Activated naive CD8-positive, alpha-beta T cell treated with anti-CD3 and anti-CD28 coated beads, Interleukin-2, amount 10 ng/mL, durations not matched to agents 7 days and 5 days (primary cell): ENCODE data around the gene MT1E. TPM values are rescaled to one million over a fixed set of nuclear protein-coding genes. Genes with fewer than 3 reads are reported as not detected.
"Not testable (repeated sequence)": the region's sequence is repeated elsewhere in the genome, so short reads cannot be mapped to it uniquely, and the experiment has no call there.

Experiments used
- ATAC-seq: fragments of 150-1000 bp; cut with Tn5 transposase; one replicate; pipeline ENCODE4 v1.10.0; 2021; ENCODE audit warnings: low read depth, moderate library complexity
- POLR2A ChIA-PET: fragments of 350-600 bp; sonication (Branson Sonifier 250); formaldehyde crosslinking; loops from one replicate; lab custom pipeline; 2021; ENCODE audit warnings: antibody characterized with exemption; lab: Charles Lee
- DNase-seq: peaks from one replicate; pipeline ENCODE4 v3.0.0; 2021
- H3K27ac Mint-ChIP-seq: one replicate; pipeline ENCODE4 v1.8.0; 2022; ENCODE audit warnings: mild to moderate bottlenecking, mixed read lengths
- H3K27me3 Mint-ChIP-seq: one replicate; pipeline ENCODE4 v1.8.0; 2022; ENCODE audit warnings: mild to moderate bottlenecking, moderate library complexity, mixed read lengths
- H3K36me3 Mint-ChIP-seq: one replicate; pipeline ENCODE4 v1.8.0; 2021; ENCODE audit warnings: mild to moderate bottlenecking, mixed read lengths
- H3K4me1 Mint-ChIP-seq: one replicate; pipeline ENCODE4 v1.8.0; 2021; ENCODE audit warnings: mixed read lengths
- H3K4me3 Mint-ChIP-seq: one replicate; pipeline ENCODE4 v1.8.0; 2022; ENCODE audit warnings: mild to moderate bottlenecking, moderate library complexity, mixed read lengths
- H3K9me3 Mint-ChIP-seq: one replicate; pipeline ENCODE4 v1.8.0; 2021; ENCODE audit warnings: mixed read lengths
- total RNA-seq, 2 experiments: library from RNA; stranded (reverse); gene quantifications; one replicate each; pipeline ENCODE4 v1.2.3, GENCODE V29; 2021

The MT1E gene
- total RNA-seq, 2 experiments from 2014 or later: 32.6 to 36.4 TPM

DNA sequence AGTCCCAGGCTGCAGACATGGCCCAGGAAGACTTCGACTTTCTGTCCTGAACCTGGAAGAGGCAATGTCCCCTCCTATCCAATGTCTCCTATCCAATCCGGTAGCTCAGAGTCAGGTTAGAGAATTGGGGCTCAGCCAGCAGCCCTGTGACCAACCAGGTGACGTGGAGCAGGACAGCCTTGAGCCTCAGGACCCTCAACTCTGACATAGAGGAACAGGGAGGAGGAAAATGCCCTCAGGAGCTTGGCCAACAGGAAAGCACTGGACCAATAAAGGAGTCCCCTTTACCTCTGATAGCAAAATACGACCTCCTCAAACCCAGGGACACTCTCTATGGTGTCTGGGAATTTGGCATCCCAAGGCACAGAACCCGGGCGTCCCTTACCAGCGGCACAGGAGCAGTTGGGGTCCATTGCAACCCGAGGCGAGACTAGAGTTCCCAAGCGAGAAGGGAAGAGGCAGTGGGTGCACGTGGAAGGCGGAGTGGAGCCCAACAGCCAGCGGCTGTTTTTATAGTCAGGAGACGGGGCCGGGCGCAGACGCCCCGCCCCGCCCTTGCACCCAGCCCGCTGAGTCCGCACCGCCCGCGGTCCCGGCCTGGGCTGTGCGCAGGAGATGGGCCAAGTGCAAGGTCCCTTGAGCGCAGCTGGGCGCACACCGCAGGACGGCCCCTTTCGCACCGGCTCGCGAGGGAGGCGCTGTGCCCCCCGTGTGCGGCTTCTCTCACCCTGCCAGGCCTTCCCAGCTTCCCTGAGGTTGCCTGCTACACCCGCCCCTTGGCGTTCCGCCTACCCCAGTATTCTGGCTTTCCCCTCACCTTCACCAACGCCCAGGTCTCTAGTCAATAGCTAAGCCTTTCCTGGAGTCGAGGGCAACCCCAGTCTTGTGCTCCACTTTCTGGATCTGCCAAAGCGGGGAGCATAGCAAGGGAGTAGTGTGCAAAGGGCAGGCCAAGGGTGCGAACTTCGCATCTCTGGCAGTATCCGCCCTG lies 42.3 kb downstream of the MT1E start, which contains the start of gene MT1G:
Gene MT1G, minus strand, starts transcription at position 485 of the 991 bp plus-strand sequence. Its CDS starts 72 bp downstream, at position 413.
- DNase-seq: peak; percentile 71
- no peaks in the 10 kb centered on the region for H3K36me3 Mint-ChIP-seq
- H3K27ac Mint-ChIP-seq: no peak within 1 kb of the TSS
- POLR2A ChIA-PET: interaction anchor here (1.0 to 2.3 kb wide), 7 partner anchors 9 to 60 kb away, joined by 3 to 13 read pairs (median 4); partner anchors contain the start of genes MT1E, MT1F, MT1X and MT2A
- H3K27me3 Mint-ChIP-seq: peaks cover 63% of the 10 kb centered on the region
- H3K4me1 Mint-ChIP-seq: peaks cover 32% of the 10 kb centered on the region
- peak; percentile 75 for ATAC-seq
- H3K9me3 Mint-ChIP-seq: no peaks in the 10 kb centered on the region
- H3K4me3 Mint-ChIP-seq: peak within 1 kb of the TSS; percentile 66

DNA sequence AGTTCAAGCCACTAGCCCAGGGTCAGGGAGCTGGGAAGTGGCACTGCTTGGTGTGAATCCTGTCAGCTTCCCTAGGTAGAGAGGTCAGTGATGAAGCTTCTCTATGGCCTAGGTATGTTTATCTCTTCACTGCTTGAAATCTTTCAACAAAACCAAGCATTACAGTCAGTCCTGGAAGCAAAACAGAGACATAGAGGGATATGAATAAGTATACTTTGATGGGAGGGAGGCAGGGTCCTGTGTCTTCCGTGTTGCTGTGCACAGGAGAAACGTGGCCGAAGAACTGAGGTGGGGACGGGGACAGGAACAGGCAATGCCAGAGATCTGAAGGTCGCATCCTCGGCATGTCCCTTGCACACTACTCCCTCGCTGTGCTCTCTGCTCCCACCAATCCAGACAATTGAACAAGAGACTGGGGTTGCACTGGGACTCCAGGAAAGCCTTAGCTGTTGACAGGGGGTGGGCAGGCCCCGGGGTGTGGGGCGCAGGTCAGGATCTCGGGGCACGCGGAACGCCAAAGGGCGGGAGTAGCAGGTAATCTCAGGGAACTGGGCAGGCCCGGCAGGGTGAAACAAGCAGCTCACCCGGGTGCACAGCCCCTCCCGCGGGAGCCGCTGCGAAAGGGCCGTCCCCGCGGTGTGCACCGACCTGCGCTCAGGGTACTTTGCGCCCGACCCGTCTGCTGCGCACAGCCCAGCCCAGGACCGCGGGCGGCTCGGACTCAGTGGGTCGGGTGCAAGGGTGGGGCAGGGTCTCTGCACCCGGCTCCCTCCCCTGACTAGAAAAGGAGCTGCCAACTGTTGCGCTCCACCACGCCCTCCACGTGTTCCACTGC lies 43.6 kb downstream of the MT1E start, which contains the start of gene MT1H:
Gene MT1H, plus strand, starts transcription at position 810 of the 835 bp plus-strand sequence. CDS start 71 bp downstream, outside the sequence.
- Mint-ChIP-seq H3K9me3 (no peaks in the 10 kb centered on the region), H3K36me3 (no peaks in the 10 kb centered on the region), H3K27me3 (peaks cover 70% of the 10 kb centered on the region), H3K27ac (no peak within 1 kb of the TSS), H3K4me1 (peaks cover 31% of the 10 kb centered on the region), H3K4me3 (peak within 1 kb of the TSS; percentile 65)
- POLR2A ChIA-PET: interaction anchor here (1.1 to 2.3 kb wide), 6 partner anchors 7 to 44 kb away, joined by 3 to 13 read pairs (median 4); partner anchors contain the start of genes MT1E and MT1X
- ATAC-seq: peak; percentile 27
- DNase-seq: peak; percentile 45

DNA sequence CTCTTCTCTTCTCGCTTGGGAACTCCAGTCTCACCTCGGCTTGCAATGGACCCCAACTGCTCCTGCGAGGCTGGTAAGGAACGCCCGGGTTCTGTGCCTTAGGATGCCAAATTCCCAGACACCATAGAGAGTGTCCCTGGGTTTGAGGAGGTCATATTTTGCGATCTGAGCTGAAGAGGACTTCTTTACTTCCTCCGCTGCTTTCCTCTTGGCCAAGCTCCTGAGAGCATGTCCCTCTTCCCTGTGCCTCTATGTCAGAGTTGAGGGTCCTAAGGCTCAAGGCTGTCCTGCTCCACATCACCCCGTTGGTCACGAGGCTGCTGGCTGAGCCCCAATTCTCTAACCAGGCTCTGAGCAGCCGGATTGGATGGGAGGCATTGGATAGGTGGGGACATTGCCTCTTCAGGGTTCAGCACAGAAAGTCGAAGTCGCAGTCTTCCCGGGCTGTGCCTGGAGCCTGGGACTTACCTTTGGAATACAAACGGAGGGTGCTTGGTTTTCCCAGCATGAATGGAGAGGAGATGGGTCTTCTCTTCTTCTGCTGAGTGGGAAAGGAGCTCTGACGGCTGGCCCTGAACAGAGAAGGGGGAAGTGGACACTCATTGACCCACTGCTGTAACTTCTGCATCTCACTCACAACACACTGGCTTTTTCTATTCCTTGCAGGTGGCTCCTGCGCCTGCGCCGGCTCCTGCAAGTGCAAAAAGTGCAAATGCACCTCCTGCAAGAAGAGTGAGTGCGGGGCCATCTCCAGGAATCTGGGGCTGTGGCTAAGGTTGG lies 44.4 kb downstream of the MT1E start:
- Mint-ChIP-seq H3K4me1 (peaks cover 34% of the 10 kb centered on the region), H3K27me3 (peaks cover 73% of the 10 kb centered on the region), H3K9me3 (no peaks in the 10 kb centered on the region), H3K36me3 (no peaks in the 10 kb centered on the region), H3K4me3 (no peak overlapping the region), H3K27ac (no peak overlapping the region)
- POLR2A ChIA-PET: interaction anchor here (1.1 to 2.1 kb wide), 3 partner anchors 9 to 45 kb away, joined by 3 to 6 read pairs (median 3); partner anchors contain the start of genes MT1E and MT1X
- DNase-seq: no peak
- no peak for ATAC-seq

DNA sequence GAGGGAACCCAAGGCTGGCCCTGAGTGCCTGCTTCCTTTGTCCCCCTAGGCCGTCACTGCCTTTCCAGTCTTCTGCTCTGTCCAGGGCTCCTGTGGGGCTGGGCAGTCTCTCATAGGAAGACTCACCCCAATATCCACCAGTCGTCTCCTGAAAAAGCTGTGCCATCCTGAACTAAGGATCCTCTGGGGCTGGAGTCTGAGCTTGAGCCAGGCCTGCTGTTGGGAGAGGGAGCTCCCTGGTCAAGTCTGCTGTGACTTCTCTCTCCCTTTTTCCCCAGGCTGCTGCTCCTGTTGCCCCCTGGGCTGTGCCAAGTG lies 45.0 kb downstream of the MT1E start:
- Mint-ChIP-seq H3K4me3 (no peak overlapping the region), H3K27me3 (peaks cover 72% of the 10 kb centered on the region), H3K36me3 (no peaks in the 10 kb centered on the region), H3K9me3 (no peaks in the 10 kb centered on the region), H3K4me1 (peaks cover 35% of the 10 kb centered on the region), H3K27ac (no peak overlapping the region)
- POLR2A ChIA-PET: interaction anchor here (1.0 to 1.5 kb wide), 3 partner anchors 12 to 45 kb away, joined by 3 read pairs; partner anchors contain the start of genes MT1E, MT1F and MT1X
- DNase-seq (no peak), ATAC-seq (no peak)

DNA sequence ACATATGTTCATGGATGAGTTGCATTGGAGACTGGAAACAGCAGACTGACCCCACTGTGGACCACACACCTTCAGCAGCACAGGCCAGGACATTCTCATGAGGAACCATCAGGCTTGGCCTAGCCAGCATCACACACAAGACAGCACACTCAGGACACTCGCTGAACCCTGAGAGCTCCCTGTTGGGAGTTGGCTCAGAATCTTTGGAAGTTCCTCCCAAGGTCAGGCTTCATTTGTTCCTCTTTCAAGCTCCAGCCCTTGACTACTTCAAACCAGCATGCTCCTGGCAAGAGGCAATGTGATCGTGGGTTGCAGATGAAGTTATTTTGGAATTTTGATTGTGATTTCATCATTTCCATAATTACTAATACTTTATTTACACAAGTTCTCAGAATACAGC lies 46.1 kb downstream of the MT1E start:
- H3K4me3 Mint-ChIP-seq, H3K27ac Mint-ChIP-seq, DNase-seq, H3K36me3 Mint-ChIP-seq, H3K9me3 Mint-ChIP-seq, ATAC-seq: not testable (repeated sequence)
- H3K27me3 Mint-ChIP-seq: peaks cover 66% of the 10 kb centered on the region
- POLR2A ChIA-PET: interaction anchor here (1.0 kb wide), 1 partner anchor 14 kb away, joined by 3 read pairs; the partner anchor contains the start of gene MT1F
- peaks cover 42% of the 10 kb centered on the region for H3K4me1 Mint-ChIP-seq

DNA sequence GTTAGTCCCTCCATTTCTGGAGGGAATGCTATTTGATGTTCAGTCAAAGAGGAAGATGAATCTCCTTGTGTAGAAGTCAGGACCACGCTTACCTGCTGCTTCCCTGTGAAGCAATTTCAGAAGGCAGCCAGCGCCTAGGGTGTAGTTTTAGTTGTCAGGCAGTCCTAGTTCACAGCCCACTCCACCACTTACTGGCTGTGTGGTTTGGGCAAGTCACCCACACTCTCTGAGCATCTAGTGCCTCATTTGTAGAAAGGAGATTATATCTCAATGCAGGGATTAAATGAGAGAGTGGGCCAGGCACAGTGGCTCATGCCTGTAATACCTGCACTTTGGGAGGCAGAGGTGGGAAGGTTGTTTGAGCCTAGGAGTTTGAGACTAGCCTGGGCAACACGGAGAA lies 46.6 kb downstream of the MT1E start:
- H3K4me3 Mint-ChIP-seq, DNase-seq, POLR2A ChIA-PET, ATAC-seq, H3K9me3 Mint-ChIP-seq, H3K36me3 Mint-ChIP-seq, H3K27ac Mint-ChIP-seq: not testable (repeated sequence)
- peaks cover 42% of the 10 kb centered on the region for H3K4me1 Mint-ChIP-seq
- H3K27me3 Mint-ChIP-seq: peaks cover 63% of the 10 kb centered on the region

DNA sequence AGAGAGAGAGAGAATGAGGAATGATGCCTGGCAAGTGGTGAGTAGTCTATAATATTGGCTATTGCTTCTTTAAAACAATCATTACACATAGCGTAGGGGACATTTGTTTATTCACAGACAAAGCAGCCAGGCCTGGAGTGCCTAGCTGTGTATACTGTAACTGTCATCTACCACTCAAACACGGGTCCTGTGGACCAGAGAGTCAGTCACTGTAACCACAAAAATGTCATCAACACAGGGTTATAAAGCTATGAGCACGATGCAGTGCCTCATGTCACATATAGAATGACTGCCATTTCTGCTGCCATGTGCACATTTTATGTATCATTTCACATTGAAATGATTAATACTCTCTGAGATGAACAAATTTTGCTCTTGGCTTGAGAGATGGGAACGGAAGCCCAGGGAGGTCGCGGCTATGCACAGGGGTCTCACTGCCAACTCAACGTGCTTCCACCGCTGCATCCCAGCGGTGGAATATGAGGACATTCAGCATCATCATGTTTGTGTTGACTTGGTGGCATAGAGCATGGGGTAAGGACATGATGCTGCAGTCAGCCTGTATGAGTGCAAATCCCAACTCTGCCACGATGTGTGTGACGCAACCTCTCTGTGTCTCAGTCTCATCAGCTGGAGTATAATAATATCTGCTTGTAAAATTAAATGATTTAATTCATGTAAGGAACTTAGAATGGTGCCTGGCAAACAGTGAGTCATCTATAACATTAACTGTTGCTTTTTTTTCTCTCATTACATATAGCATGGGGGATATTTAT lies 47.4 kb downstream of the MT1E start:
- Mint-ChIP-seq H3K4me1 (peaks cover 35% of the 10 kb centered on the region), H3K27ac (no peak overlapping the region), H3K36me3 (no peaks in the 10 kb centered on the region), H3K27me3 (peaks cover 58% of the 10 kb centered on the region), H3K4me3 (no peak overlapping the region), H3K9me3 (no peaks in the 10 kb centered on the region)
- ATAC-seq (no peak), DNase-seq (no peak)
- POLR2A ChIA-PET: interaction anchor here (0.6 to 1.6 kb wide), 2 partner anchors 11 to 29 kb away, joined by 3 read pairs; no protein-coding TSS in a partner anchor

DNA sequence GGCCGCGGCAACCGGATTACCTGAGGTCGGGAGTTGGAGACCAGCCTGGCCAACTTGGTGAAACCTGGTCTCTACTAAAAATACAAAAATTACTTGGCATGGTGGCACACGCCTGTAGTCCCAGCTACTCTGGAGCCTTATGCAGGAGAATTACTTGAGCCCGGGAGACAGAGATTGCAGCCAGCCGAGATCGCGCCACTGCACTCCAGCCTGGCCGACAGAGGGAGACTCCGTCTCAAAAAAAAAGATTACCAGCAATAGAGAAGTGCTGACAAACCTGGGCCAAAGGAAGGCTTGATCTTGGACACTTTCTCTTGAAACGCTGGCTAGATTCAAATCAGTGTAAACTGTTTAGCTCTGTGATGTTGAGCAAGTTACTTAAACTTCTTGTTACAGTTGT lies 48.3 kb downstream of the MT1E start:
- DNase-seq: peak; percentile 46
- Mint-ChIP-seq H3K27me3 (peaks cover 50% of the 10 kb centered on the region), H3K4me1 (peaks cover 28% of the 10 kb centered on the region), H3K36me3 (no peaks in the 10 kb centered on the region), H3K4me3 (no peak overlapping the region), H3K9me3 (no peaks in the 10 kb centered on the region), H3K27ac (no peak overlapping the region)
- peak; percentile 60 for ATAC-seq
- POLR2A ChIA-PET: interaction anchor here (1.6 kb wide), 1 partner anchor 28 kb away, joined by 3 read pairs; no protein-coding TSS in a partner anchor

DNA sequence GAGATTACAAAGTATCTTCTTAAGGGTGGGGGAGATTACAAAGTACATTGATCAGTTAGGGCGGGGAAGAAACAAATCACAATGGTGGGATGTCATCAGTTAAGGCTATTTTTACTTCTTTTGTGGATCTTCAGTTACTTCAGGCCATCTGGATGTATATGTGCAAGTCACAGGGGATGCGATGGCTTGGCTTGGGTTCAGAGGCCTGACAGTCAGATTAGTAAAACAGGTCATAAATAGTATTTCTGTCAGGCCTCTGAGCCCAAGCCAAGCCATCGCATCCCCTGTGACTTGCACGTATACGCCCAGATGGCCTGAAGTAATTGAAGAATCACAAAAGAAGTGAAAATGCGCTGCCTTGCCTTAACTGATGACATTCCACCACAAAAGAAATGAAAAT lies 49.0 kb downstream of the MT1E start:
- POLR2A ChIA-PET, H3K36me3 Mint-ChIP-seq, H3K4me3 Mint-ChIP-seq, H3K27ac Mint-ChIP-seq, H3K9me3 Mint-ChIP-seq, DNase-seq, ATAC-seq: not testable (repeated sequence)
- Mint-ChIP-seq H3K4me1 (peaks cover 24% of the 10 kb centered on the region), H3K27me3 (peaks cover 45% of the 10 kb centered on the region)

DNA sequence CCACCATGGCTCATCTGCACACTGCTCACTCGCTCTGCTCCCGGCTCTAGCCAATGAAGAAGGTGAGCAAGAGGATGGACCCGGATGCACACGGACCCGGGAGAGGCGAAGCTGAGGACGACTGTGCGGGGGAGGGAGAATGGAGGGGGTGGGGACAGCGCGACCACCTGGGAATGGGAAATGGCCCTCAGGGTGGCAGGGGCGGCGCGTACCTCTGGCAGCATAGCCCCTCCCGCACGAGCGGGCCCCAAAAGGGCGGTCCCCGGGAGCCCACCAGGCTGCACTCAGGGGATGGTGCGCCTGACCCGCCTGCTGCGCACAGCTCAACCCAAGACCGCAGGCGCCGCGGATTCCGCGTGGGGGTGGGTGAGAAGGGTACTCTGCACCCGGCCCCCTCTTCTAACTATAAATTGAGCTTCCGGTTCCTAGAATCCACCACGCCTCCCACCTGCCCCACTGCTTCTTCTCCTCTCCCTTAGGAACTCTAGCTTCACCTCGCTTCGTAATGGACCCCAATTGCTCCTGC lies 50.2 kb downstream of the MT1E start:
- ATAC-seq: peak; percentile 77
- H3K27ac Mint-ChIP-seq: peak overlapping the region; percentile 75
- peaks cover 28% of the 10 kb centered on the region for H3K4me1 Mint-ChIP-seq

More for the DNA sequence above, 50.2 kb downstream of the MT1E start:
- H3K4me3 Mint-ChIP-seq: peak overlapping the region; percentile 83
- peak; percentile 74 for DNase-seq
- POLR2A ChIA-PET: interaction anchor here (0.6 to 1.4 kb wide), 6 partner anchors 13 to 320 kb away, joined by 3 to 6 read pairs (median 4); partner anchors contain the start of genes MT1E and MT1F
- no peaks in the 10 kb centered on the region for H3K9me3 Mint-ChIP-seq
- H3K27me3 Mint-ChIP-seq: peaks cover 33% of the 10 kb centered on the region
- no peaks in the 10 kb centered on the region for H3K36me3 Mint-ChIP-seq
